ENCODE measurements around the gene MAML1.

The MAML1 gene

GRCh38 chr5:179824745-179825112, 92.1 kb downstream of the MAML1 start:
- no peak for DNase-seq (ENCODE audit: low read depth)

GRCh38 chr5:179825655-179826182, 93.1 kb downstream of the MAML1 start:
- no peak for DNase-seq (ENCODE audit: low read depth)

All from stimulated activated CD8-positive, alpha-beta memory T cell treated with anti-CD3 and anti-CD28 coated beads, Interleukin-15, amount 100 ng/mL, for 1 hour (primary cell).